GM10266 (cell line): ENCODE results near the gene TRAF3.
A peak's percentile ranks its signal among the peaks of the same experiment; 100 is the strongest.

ENCODE experiments used
- DNase-seq: peaks from one replicate; pipeline ENCODE4 v3.0.0; 2012; ENCODE audit errors: extremely low spot score
- CTCF ChIP-seq: IDR thresholded peaks from 2 replicates; pipeline ENCODE4 v1.5.1; 2012; ENCODE audit warnings: mild to moderate bottlenecking, low read depth; ENCODE audit not compliant: control insufficient read depth, insufficient read depth; ENCODE audit errors: missing control alignments

The TRAF3 gene

GRCh38 chr14:102930138-102930752 lies 153.0 kb downstream of the TRAF3 start:
- DNase-seq, result no peak
- TF ChIP-seq CTCF, result peak; percentile 1

- TF ChIP-seq CTCF, result no peak
- DNase-seq, result no peak
Observed at GRCh38 chr14:102930753-102931579, 153.7 kb downstream of the TRAF3 start.

- TF ChIP-seq CTCF, result no peak
- no peak for DNase-seq
Observed at GRCh38 chr14:102931580-102932285, 154.5 kb downstream of the TRAF3 start.

- TF ChIP-seq CTCF, result no peak
- no peak for DNase-seq
Observed at GRCh38 chr14:102932484-102933248, 155.4 kb downstream of the TRAF3 start.

- no peak for DNase-seq
- TF ChIP-seq CTCF, result no peak
Observed at GRCh38 chr14:102933618-102934231, 156.5 kb downstream of the TRAF3 start.

- TF ChIP-seq CTCF, result no peak
- DNase-seq, result no peak
Observed at GRCh38 chr14:102935756-102936155, 158.5 kb downstream of the TRAF3 start.
